Non-pigmented ciliary epithelial cell (primary cell): ENCODE measurements around the gene FTO.

Experiments
- DNase-seq: peaks from one replicate; pipeline ENCODE4 v3.0.0-alpha.2; 2010; ENCODE audit warnings: low read depth

Gene FTO

GRCh38 chr16:54094641-54095040, 390.7 kb downstream of the FTO start:
- DNase-seq: no peak

GRCh38 chr16:54096607-54097006, 392.7 kb downstream of the FTO start:
- DNase-seq: no peak

- no peak for DNase-seq
Measured at GRCh38 chr16:54097774-54098173, 393.8 kb downstream of the FTO start.

GRCh38 chr16:54098247-54098646, 394.3 kb downstream of the FTO start:
- no peak for DNase-seq

GRCh38 chr16:54099627-54100026, 395.7 kb downstream of the FTO start:
- no peak for DNase-seq

- no peak for DNase-seq
Measured at GRCh38 chr16:54102888-54103866, 399.2 kb downstream of the FTO start.

GRCh38 chr16:54106057-54106456, 402.1 kb downstream of the FTO start:
- no peak for DNase-seq

- DNase-seq: no peak
Measured at GRCh38 chr16:54107583-54108202, 403.7 kb downstream of the FTO start.

GRCh38 chr16:54110016-54110981, 406.3 kb downstream of the FTO start:
- no peak for DNase-seq

GRCh38 chr16:54112451-54113206, 408.7 kb downstream of the FTO start:
- no peak for DNase-seq

GRCh38 chr16:54115558-54115957, 411.6 kb downstream of the FTO start:
- DNase-seq: no peak

GRCh38 chr16:54116124-54116655, 412.2 kb downstream of the FTO start:
- DNase-seq: no peak

- DNase-seq: no peak
Measured at GRCh38 chr16:54118846-54119245, 414.9 kb downstream of the FTO start.

- no peak for DNase-seq
Measured at GRCh38 chr16:54120846-54121480, 417.0 kb downstream of the FTO start.

- no peak for DNase-seq
Measured at GRCh38 chr16:54121539-54122295, 417.8 kb downstream of the FTO start.

- DNase-seq: no peak
Measured at GRCh38 chr16:54123766-54124165, 419.8 kb downstream of the FTO start.

- no peak for DNase-seq
Measured at GRCh38 chr16:54125751-54126655, 422.0 kb downstream of the FTO start.

GRCh38 chr16:54126907-54127306, 423.0 kb downstream of the FTO start:
- no peak for DNase-seq
